Left ventricle myocardium inferior (tissue), 1 donor: ENCODE data around the gene RIPPLY1. TPM values are rescaled to one million over a fixed set of nuclear protein-coding genes. Genes with fewer than 3 reads are reported as not detected.

Source experiments
- DNase-seq: peaks from one replicate; pipeline ENCODE4 v3.0.0-alpha.2; 2020
- H3K27ac ChIP-seq: fragments of 200-600 bp; replicated peaks from 2 replicates; pipeline ENCODE4 v1.8.0; 2021
- H3K27me3 ChIP-seq: fragments of 200-600 bp; 2 replicates; pipeline ENCODE4 v1.8.0; 2021; ENCODE audit warnings: low read depth
- H3K36me3 ChIP-seq: fragments of 200-600 bp; 2 replicates; pipeline ENCODE4 v1.8.0; 2021
- H3K4me1 ChIP-seq: fragments of 200-600 bp; 2 replicates; pipeline ENCODE4 v1.8.0; 2021
- H3K4me3 ChIP-seq: fragments of 200-600 bp; 2 replicates; pipeline ENCODE4 v1.8.0; 2021; ENCODE audit warnings: mild to moderate bottlenecking, moderate library complexity
- H3K9me3 ChIP-seq: fragments of 200-600 bp; replicated peaks from 2 replicates; pipeline ENCODE4 v1.8.0; 2021
- intact Hi-C: fragments of 100-400 bp; cut with micrococcal nuclease; formaldehyde crosslinking; loops from one replicate; pipeline ENCODE4 v1.11.0; 2022
- total RNA-seq: library from RNA; stranded (reverse); fragmentation: NEBNext Ultra II Directional; extraction: Animal tissue kit (Norgen Biotek cat#: 25700); gene quantifications from one replicate; pipeline ENCODE4 v1.2.1, GENCODE V29; 2021
- TF ChIP-seq, protein P1 (sequence below): fragments of 200-600 bp; IDR thresholded peaks from 2 replicates; pipeline ENCODE4 v1.8.0; 2021; ENCODE audit warnings: antibody characterized with exemption, mild to moderate bottlenecking, borderline replicate concordance
- donor health status: DM: no; HTN: yes; CAD: no; lungs with severe emphysema.

Gene RIPPLY1
- total RNA-seq, 1 donor from 2014 or later, result not detected

DNA sequence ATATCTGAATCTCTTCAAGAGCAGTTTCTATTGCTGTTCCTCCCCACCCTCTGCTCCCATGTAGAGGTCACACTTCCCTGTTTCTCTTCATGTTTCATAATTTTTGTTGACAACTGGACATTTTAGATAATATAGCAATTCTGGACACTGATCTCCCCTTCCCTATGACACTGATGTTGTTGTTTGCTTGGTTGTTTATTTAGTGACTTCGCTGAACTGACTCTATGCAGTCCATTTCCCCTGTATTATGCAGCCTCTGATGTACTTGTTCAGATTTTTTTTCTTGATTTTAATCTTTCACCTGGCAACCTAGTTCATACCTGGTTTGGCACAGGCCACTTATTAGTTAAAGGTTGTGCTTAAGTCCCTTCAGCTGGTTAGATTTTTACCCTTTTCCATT, 46.2 kb upstream of the RIPPLY1 start:
- Histone ChIP-seq H3K27ac (no peak overlapping the region), H3K36me3 (no peaks in the 10 kb centered on the region), H3K27me3 (no peaks in the 10 kb centered on the region), H3K4me1 (no peaks in the 10 kb centered on the region), H3K9me3 (no peaks in the 10 kb centered on the region), H3K4me3 (no peak overlapping the region)
- intact Hi-C loops, result no loop called here
- no peak for DNase-seq
- TF ChIP-seq, protein P1, sequence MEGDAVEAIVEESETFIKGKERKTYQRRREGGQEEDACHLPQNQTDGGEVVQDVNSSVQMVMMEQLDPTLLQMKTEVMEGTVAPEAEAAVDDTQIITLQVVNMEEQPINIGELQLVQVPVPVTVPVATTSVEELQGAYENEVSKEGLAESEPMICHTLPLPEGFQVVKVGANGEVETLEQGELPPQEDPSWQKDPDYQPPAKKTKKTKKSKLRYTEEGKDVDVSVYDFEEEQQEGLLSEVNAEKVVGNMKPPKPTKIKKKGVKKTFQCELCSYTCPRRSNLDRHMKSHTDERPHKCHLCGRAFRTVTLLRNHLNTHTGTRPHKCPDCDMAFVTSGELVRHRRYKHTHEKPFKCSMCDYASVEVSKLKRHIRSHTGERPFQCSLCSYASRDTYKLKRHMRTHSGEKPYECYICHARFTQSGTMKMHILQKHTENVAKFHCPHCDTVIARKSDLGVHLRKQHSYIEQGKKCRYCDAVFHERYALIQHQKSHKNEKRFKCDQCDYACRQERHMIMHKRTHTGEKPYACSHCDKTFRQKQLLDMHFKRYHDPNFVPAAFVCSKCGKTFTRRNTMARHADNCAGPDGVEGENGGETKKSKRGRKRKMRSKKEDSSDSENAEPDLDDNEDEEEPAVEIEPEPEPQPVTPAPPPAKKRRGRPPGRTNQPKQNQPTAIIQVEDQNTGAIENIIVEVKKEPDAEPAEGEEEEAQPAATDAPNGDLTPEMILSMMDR, result no peak

DNA sequence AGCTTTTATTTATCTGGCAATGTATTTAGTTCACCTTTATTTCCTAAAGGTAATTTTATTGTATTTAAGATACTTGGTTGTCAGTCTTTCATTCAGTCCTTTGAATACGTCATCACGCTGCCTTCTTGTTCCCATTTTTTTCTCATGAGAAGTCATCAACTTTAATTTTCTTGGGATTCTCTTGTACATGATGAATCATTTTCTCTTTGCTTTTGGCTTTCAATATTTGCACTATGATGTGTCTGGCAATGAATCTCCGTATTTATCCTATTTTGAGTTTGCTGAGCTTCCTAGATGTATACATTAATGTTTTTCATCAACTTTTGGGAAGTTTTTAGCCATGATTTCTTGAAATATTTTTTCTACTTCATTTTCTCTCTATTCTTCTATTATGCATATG, 45.5 kb upstream of the RIPPLY1 start:
- no peaks in the 10 kb centered on the region for H3K36me3 ChIP-seq
- DNase-seq, result no peak
- H3K9me3 ChIP-seq, result no peaks in the 10 kb centered on the region
- intact Hi-C loops, result no loop called here
- TF ChIP-seq, protein P1, result no peak
- H3K27me3 ChIP-seq, result no peaks in the 10 kb centered on the region
- H3K27ac ChIP-seq, result no peak overlapping the region
- no peak overlapping the region for H3K4me3 ChIP-seq
- H3K4me1 ChIP-seq, result no peaks in the 10 kb centered on the region

DNA sequence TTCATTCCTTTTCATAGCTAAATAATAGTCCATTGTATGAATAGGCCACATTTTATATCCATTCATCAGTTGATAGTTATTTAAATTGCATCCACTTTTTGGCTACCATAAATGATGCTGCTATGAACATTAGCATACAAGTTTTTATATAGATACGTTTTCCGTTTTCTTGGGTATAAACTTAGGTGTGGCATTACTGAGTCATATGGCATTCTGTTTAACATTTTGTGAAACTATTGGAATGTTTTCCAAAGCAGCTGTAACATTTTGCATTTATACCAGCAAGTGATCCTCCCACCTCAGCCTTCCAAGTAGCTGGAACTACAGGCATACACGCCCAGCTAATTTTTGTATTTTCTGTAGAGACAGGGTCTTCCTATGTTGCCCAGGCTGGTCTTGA, 43.3 kb upstream of the RIPPLY1 start:
- H3K36me3 ChIP-seq, result peaks cover 12% of the 10 kb centered on the region
- H3K4me1 ChIP-seq, result no peaks in the 10 kb centered on the region
- H3K27me3 ChIP-seq, result no peaks in the 10 kb centered on the region
- no peak overlapping the region for H3K4me3 ChIP-seq
- no peak for DNase-seq
- H3K9me3 ChIP-seq, result no peaks in the 10 kb centered on the region
- intact Hi-C loops, result no loop called here
- no peak overlapping the region for H3K27ac ChIP-seq
- TF ChIP-seq, protein P1, result no peak

DNA sequence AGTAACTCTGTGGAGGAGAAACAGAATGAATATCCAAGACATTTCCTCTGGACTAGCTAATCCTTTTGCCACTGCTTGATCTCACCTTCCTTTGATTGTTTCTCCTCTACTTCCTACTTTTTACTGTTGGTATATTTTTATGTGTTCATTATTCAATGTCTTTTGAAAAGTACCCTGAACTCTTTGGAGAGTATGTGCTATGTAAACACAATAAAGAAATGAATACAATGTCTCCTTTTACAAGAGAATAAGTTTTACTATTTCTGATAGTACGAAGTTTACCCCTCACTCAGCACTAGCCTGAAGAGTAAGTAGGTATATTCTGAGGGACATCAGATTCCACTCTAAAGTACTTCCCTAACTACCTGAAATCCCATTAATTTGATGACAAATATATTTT, 36.9 kb upstream of the RIPPLY1 start:
- TF ChIP-seq, protein P1, result no peak
- no peaks in the 10 kb centered on the region for H3K9me3 ChIP-seq
- no peak overlapping the region for H3K4me3 ChIP-seq
- DNase-seq, result no peak
- H3K4me1 ChIP-seq, result no peaks in the 10 kb centered on the region
- intact Hi-C loops, result no loop called here
- no peaks in the 10 kb centered on the region for H3K27me3 ChIP-seq
- no peak overlapping the region for H3K27ac ChIP-seq
- peaks cover 13% of the 10 kb centered on the region for H3K36me3 ChIP-seq

DNA sequence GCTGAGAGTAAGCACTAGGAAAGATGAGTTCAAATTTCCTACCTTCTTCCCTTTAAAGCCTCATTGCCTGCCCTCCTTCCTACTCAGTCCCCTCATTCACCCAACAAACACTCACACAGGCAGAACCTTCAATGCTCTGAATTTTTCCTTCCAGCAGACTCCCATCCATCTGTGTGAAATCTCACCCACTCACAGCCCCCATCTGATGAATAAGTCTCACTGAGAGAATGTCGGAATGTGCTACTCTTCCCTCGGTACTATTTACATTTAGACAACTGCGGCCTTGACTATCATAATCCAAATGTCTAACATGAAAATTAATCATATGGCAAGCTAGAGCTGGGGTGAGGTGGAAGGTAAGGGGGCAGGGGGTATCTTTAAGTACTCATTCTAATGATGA, 36.4 kb upstream of the RIPPLY1 start:
- H3K9me3 ChIP-seq, result no peaks in the 10 kb centered on the region
- no peak overlapping the region for H3K4me3 ChIP-seq
- DNase-seq, result no peak
- intact Hi-C loops, result no loop called here
- TF ChIP-seq, protein P1, result no peak
- peaks cover 13% of the 10 kb centered on the region for H3K36me3 ChIP-seq
- no peak overlapping the region for H3K27ac ChIP-seq
- no peaks in the 10 kb centered on the region for H3K4me1 ChIP-seq
- H3K27me3 ChIP-seq, result no peaks in the 10 kb centered on the region

DNA sequence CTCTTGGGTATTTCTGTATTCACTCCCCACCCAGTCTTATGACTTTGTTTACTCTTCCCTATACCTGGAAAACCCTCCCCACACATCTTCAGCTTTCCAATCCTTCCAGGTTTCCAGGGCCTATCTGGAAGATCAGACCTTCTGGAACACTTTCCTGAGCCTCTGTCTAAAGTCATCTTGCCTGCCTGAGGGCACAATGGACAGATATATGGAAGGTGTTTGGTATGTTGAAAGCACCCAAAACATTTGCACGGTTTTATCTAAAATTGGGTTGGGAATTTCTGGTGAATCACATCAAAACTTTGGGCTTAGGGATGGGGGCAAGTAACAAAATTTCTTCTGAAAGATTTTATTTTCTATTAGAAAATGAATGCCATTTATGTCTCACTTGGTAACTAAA, 33.1 kb upstream of the RIPPLY1 start:
- intact Hi-C loops, result no loop called here
- TF ChIP-seq, protein P1, result no peak
- no peaks in the 10 kb centered on the region for H3K9me3 ChIP-seq
- H3K4me3 ChIP-seq, result no peak overlapping the region
- no peaks in the 10 kb centered on the region for H3K27me3 ChIP-seq
- H3K27ac ChIP-seq, result no peak overlapping the region
- no peaks in the 10 kb centered on the region for H3K36me3 ChIP-seq
- H3K4me1 ChIP-seq, result peaks cover 3% of the 10 kb centered on the region
- no peak for DNase-seq
